GM18868 (cell line): ENCODE results near the gene AMOTL2.

Experiments
- ATAC-seq: cut with Tn5 transposase; IDR thresholded peaks from one replicate; pipeline ENCODE4 v1.9.1; 2021; ENCODE audit warnings: mild to moderate bottlenecking, moderate library complexity; ENCODE audit not compliant: unreplicated experiment

AMOTL2 gene

DNA sequence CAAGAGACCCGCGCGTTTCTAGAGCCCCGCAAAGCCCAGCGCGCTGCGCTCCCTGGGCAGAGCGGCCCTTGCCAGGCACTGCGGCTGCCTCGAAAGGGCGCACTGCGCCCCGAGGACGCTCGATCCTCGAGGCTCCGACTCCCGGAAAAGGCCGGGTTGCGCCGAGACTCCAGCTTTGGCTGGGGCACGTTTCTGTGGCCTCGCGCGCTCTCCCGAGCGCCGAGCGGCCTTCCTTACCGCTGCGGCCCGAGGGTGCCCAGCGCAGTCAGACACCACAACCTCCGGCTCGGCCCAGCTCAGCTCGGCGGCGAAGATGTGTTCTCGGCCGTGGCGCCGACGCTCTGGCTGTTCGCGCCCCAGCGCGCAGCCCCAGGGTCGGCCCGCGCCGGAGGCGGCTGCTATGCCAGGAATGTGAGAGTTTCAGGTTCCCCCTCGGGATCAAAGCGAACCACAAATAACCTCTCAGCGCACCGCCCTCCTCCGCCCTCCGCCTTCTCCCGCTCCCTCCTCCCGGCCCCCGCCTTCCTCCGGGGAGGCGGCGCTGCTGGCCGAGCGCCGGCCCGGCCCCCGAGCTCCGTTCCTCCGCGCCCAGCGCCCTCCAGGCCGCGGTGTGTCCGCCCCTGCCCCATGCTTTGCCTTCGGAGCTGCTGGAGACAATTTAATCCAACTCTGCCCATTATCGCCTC, at the start of gene AMOTL2:
TSS of gene AMOTL2 (minus strand) at position 343 of the 686 bp plus-strand sequence. CDS start 3,014 bp downstream, outside the sequence.
- ATAC-seq = no peak

DNA sequence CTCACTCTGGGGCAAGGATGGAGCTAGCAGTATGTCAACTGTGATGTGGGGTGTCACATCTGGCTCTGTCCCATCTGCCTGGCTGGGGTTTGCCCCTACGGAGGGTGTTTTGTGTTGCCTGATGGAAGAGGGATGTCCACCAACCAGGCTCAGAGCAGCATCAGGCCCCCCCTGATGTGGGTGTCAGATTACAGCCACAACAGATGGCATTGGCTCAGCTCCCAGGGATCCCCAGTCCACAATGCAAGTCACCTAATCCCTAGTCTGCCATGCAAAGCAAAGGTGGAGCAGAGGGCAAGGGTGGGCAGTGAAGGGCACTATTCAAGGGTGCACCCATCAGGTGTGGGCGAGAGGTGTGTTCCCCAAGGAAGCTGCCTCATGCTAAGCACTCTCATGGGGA, 48.9 kb upstream of the AMOTL2 start:
- ATAC-seq = no peak

DNA sequence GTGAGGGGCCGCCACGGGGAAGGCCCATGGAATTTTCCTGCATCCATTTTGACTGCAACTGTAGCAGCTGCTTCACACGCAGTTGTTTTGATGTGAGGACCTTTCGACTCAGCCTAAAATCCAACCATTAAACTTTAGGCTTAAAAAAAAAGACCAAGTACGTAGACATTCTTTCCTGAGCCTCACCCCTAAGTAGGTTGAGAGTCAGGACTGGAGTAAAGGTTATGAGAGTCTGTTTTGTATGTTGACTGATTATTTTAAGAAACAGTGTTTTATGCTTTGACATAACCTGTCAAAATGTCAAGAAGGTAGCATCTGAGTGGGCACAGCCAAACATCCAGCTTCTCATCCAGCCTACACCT, 45.7 kb upstream of the AMOTL2 start:
- no peak for ATAC-seq

DNA sequence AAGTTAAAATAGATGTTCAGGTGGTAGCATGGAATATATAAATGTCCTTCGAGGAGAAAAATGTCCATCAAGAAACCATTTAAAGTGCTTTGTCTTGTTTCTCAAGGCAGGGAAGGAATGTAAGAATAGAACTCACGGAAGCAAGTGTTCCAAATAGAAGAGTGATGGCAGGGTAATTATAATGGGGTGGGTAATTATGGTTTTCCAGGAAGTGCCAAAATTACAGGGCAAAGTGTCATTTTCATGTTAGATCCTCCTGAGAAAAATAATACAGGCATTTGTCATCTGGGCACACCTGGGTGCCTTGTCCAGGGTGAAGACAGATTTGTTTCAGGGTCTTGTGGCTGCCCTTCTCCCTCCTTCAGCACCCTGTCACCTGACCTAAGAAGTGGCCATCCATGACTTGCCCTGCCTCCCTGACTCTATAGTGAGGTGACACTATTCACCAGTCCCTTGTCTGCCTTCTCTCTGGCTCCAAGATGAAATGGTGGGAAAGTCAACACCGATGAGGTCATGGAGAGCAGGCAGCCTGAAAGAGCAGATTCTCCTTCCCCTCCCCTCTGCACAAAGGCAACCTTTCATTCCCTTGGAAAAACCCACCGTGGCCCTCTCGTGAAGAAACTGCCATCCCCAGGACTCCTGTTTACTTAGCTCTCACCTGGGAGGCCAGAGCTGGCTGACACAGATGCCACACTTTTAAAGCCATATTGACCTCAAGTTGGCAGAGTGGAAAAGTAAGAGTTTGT, 45.1 kb upstream of the AMOTL2 start:
- ATAC-seq = no peak

GRCh38 chr3:134409041-134409440, 34.8 kb upstream of the AMOTL2 start:
- no peak for ATAC-seq

GRCh38 chr3:134407239-134407625, 33.0 kb upstream of the AMOTL2 start:
- ATAC-seq = no peak

GRCh38 chr3:134406331-134407238, 32.3 kb upstream of the AMOTL2 start:
- ATAC-seq = no peak

GRCh38 chr3:134404366-134404885, 30.2 kb upstream of the AMOTL2 start:
- ATAC-seq = no peak

DNA sequence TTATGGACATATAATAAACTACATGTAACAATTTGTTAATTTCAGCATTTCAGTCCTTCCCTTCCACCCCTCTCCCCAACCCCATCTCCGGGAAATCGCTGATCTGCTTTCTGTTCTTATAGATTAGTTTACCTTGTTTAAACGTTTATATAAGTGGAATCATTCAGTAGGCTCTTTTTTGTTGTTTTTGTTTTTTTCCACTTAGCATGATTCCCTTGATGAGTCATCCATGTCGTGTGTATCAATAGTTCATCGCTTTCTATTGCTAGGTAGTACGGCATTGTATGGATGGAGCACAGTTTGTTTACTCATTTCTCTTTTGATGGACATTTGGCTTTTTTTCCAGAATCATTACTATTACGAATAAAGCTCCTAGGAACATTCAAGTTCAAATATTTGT, 23.5 kb upstream of the AMOTL2 start:
- ATAC-seq = no peak

- ATAC-seq = no peak
Observed at GRCh38 chr3:134395103-134395502, 20.9 kb upstream of the AMOTL2 start.

DNA sequence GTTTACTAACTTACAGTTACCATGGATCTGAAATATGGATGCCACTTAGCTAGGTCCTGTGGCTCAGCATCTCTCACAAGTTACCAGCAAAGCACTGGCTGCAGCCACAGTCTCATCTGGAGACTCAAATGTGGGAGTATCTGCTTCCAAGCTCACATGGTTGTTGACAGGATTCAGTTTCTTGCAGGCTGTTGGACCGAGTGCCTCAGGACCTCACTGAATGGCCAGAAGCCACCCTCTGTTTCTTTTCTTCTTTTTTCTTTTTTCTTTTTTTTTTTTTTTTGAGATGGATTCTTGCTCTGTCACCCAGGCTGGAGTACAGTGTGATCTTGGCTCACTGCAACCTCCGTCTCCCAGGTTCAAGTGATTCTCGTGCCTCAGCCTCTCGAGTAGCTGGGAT, 20.1 kb upstream of the AMOTL2 start:
- no peak for ATAC-seq

- no peak for ATAC-seq
Observed at GRCh38 chr3:134393074-134393473, 18.8 kb upstream of the AMOTL2 start.

GRCh38 chr3:134392336-134392983, 18.2 kb upstream of the AMOTL2 start:
- ATAC-seq = no peak

DNA sequence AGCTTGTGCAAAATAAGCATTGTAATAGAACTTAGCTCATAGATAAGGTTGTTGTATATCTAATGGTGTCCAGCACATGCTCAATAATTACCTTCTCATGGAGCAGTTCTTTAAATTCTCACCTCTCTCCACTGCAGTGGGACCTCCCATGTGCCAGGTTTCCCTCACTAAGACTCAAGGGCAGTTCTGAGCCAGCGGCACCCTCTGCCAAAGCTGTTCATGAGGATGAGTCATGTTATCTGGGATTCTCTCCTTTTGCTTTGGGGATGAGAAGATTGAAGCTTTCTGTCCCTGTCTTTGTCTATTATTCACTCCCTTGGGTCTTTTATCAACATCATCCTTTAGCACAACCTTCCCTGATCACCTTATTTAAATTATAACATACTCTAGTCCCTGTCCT, 15.6 kb upstream of the AMOTL2 start:
- ATAC-seq = no peak

- no peak for ATAC-seq
Observed at GRCh38 chr3:134388788-134389485, 14.7 kb upstream of the AMOTL2 start.

GRCh38 chr3:134388292-134388691, 14.0 kb upstream of the AMOTL2 start:
- no peak for ATAC-seq

DNA sequence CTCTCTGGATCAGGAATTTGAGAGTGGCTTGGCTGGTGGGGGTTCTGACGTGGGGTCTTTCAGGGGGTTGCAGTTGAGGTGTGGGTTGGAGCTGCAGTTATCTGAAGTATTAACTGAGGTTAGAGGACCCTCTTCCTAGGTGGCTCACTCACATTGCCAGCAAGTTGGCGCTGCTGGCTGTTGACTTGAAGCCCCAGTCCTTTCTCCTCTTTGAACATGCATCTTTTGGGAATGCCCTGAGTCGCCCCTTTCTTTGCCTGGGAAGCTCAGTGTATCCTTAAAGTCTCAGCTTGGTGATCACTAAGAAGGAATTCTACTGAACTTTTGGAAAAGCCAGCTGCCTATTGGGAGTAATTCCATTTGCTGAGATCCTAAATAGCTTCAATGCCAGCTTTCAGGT, 13.0 kb upstream of the AMOTL2 start:
- no peak for ATAC-seq

DNA sequence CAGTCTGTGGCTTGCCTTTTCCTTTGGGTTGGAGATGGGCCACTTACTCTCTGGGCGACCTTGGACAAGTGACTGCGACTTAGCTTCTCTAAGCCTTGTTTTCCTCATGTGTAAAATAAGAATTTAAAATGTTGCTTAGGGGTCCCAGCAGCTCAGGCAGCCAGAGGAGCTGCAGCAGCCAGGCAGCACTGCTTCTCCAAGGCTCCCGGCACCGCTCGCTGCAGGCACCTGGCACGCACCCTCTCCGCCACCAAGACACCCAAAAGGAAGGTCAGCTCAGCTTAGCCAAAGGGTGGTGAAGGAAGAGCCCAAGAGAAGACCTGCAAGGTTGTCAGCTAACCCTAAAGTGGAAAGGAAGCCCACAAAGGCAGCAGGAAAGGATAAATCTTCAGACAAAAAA, 10.7 kb upstream of the AMOTL2 start:
- ATAC-seq = no peak

- no peak for ATAC-seq
Observed at GRCh38 chr3:134381831-134382442, 7.7 kb upstream of the AMOTL2 start.

DNA sequence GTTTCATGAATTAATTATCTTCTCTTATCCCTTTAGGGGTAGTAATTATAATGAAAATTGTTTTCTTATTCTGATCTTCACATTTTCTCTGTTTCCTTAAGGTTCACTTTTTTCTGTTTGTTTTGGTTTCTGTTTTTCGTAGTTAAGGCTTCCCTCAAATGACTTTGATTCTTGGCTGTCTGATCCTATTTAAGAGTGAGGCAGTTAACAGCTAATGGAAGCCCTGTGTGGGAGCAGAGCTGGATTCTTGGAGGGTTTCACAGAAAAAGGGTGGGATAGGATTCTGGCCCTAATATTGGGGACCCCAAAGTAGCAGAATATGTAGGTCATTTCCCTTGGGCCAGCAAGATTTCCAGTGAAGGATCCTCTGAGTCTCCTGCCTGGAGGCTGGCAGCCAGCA, 6.8 kb upstream of the AMOTL2 start:
- ATAC-seq = no peak
